MM.1S (cell line): ENCODE results near the gene GIPC3.

Source experiments
- DNase-seq: peaks from one replicate; pipeline ENCODE4 v3.0.0-alpha.2; 2015
- H2AFZ ChIP-seq: fragments of 300-600 bp; sonication (generic); 2 replicates; pipeline ENCODE4 v1.6.0; 2016; ENCODE audit warnings: antibody characterized with exemption, low read length
- H3F3A ChIP-seq: fragments of 300-600 bp; sonication (generic); 2 replicates; pipeline ENCODE4 v1.6.1; 2016; ENCODE audit warnings: mild to moderate bottlenecking, antibody characterized with exemption, low read length, moderate library complexity, mixed read lengths; ENCODE audit not compliant: insufficient read depth
- H3K27ac ChIP-seq: fragments of 300-600 bp; sonication (generic); 2 replicates; pipeline ENCODE4 v1.5.1; 2016; ENCODE audit warnings: mild to moderate bottlenecking, low read length
- H3K27me3 ChIP-seq: fragments of 300-600 bp; sonication (generic); replicated peaks from 2 replicates; pipeline ENCODE4 v1.6.0; 2016; ENCODE audit warnings: low read length; ENCODE audit not compliant: insufficient read depth
- H3K36me3 ChIP-seq: fragments of 300-600 bp; sonication (generic); replicated peaks from 2 replicates; pipeline ENCODE4 v1.6.1; 2016; ENCODE audit warnings: mild to moderate bottlenecking, low read length, mixed read lengths; ENCODE audit not compliant: insufficient read depth
- H3K4me1 ChIP-seq: fragments of 300-600 bp; sonication (generic); 2 replicates; pipeline ENCODE4 v1.6.1; 2016; ENCODE audit warnings: low read length, mixed read lengths
- H3K4me2 ChIP-seq: fragments of 300-600 bp; sonication (generic); 2 replicates; pipeline ENCODE4 v1.6.0; 2016; ENCODE audit warnings: low read depth, low read length
- H3K4me3 ChIP-seq: fragments of 300-600 bp; sonication (generic); 2 replicates; pipeline ENCODE4 v1.5.1; 2016; ENCODE audit warnings: low read length, mixed read lengths
- H3K79me2 ChIP-seq: fragments of 300-600 bp; sonication (generic); 2 replicates; pipeline ENCODE4 v1.6.1; 2016; ENCODE audit warnings: mixed run types, low read length, mixed read lengths
- H3K9ac ChIP-seq: fragments of 300-600 bp; sonication (generic); 2 replicates; pipeline ENCODE4 v1.6.1; 2016; ENCODE audit warnings: low read length, mixed read lengths
- H3K9me2 ChIP-seq: fragments of 300-600 bp; sonication (generic); replicated peaks from 2 replicates; pipeline ENCODE4 v1.6.1; 2016; ENCODE audit warnings: mild to moderate bottlenecking, low read length, mixed read lengths; ENCODE audit not compliant: insufficient read depth
- H3K9me3 ChIP-seq: fragments of 300-600 bp; sonication (generic); replicated peaks from 2 replicates; pipeline ENCODE4 v1.6.1; 2016; ENCODE audit warnings: mild to moderate bottlenecking, low read length, mixed read lengths; ENCODE audit not compliant: insufficient read depth
- H4K20me1 ChIP-seq: fragments of 300-600 bp; sonication (generic); 2 replicates; pipeline ENCODE4 v1.6.1; 2016; ENCODE audit warnings: mild to moderate bottlenecking, low read length, moderate library complexity, mixed read lengths; ENCODE audit not compliant: insufficient read depth
- CTCF ChIP-seq: fragments of 300-600 bp; sonication (generic); IDR thresholded peaks from 2 replicates; pipeline ENCODE4 v1.5.1; 2016; ENCODE audit warnings: antibody characterized with exemption, low read length, mixed read lengths
- EZH2 ChIP-seq: fragments of 300-600 bp; sonication (generic); optimal IDR thresholded peaks from 2 replicates; pipeline ENCODE3; 2017; ENCODE audit warnings: low read depth, mild to moderate bottlenecking, antibody characterized with exemption, low read length, mixed read lengths
- EZH2phosphoT487 ChIP-seq: fragments of 300-600 bp; sonication (generic); IDR thresholded peaks from 2 replicates; pipeline ENCODE4 v1.6.1; 2018; ENCODE audit warnings: antibody characterized with exemption, low read length

Gene GIPC3

GRCh38 chr19:3575949-3576673, 9.2 kb upstream of the GIPC3 start:
- 0 out of 2 replicates have a peak, but pooled peaks cover 9% of the 10 kb centered on the region for H3F3A ChIP-seq
- H3K9me2 ChIP-seq, result no peaks in the 10 kb centered on the region
- no peak overlapping the region for H3K27ac ChIP-seq
- H3K27me3 ChIP-seq, result no peaks in the 10 kb centered on the region
- no peak overlapping the region for H3K4me3 ChIP-seq
- no peak overlapping the region for H3K9ac ChIP-seq
- no peaks in the 10 kb centered on the region for H3K36me3 ChIP-seq
- H4K20me1 ChIP-seq, result no peaks in the 10 kb centered on the region
- H3K4me2 ChIP-seq, result no peak overlapping the region
- no peak overlapping the region for H2AFZ ChIP-seq
- H3K4me1 ChIP-seq, result 0 out of 2 replicates have a peak, but pooled peaks cover 4% of the 10 kb centered on the region
- peaks cover 6% of the 10 kb centered on the region for H3K79me2 ChIP-seq
- TF ChIP-seq EZH2 (no peak), EZH2phosphoT487 (no peak), CTCF (no peak)
- no peak for DNase-seq
- no peaks in the 10 kb centered on the region for H3K9me3 ChIP-seq

- H4K20me1 ChIP-seq, result no peaks in the 10 kb centered on the region
- no peak overlapping the region for H3K27ac ChIP-seq
- no peak overlapping the region for H3K4me2 ChIP-seq
- H3K9me3 ChIP-seq, result no peaks in the 10 kb centered on the region
- no peaks in the 10 kb centered on the region; the same call in 1 of the 2 replicates for H3K27me3 ChIP-seq
- 0 out of 2 replicates have a peak, but pooled peaks cover 3% of the 10 kb centered on the region for H3K4me1 ChIP-seq
- TF ChIP-seq CTCF (no peak), EZH2 (no peak), EZH2phosphoT487 (no peak)
- H3K9me2 ChIP-seq, result no peaks in the 10 kb centered on the region
- peaks cover 6% of the 10 kb centered on the region for H3K79me2 ChIP-seq
- 0 out of 2 replicates have a peak, but pooled peaks cover 9% of the 10 kb centered on the region for H3F3A ChIP-seq
- H3K4me3 ChIP-seq, result no peak overlapping the region
- H2AFZ ChIP-seq, result no peak overlapping the region
- no peak overlapping the region for H3K9ac ChIP-seq
- DNase-seq, result no peak
- H3K36me3 ChIP-seq, result no peaks in the 10 kb centered on the region
These were observed 8.4 kb upstream of the GIPC3 start for GRCh38 chr19:3576696-3577443.

GRCh38 chr19:3577723-3578344, 7.4 kb upstream of the GIPC3 start:
- Histone ChIP-seq H3K4me3 (no peak overlapping the region), H3K36me3 (no peaks in the 10 kb centered on the region)
- TF ChIP-seq EZH2phosphoT487 (no peak), CTCF (no peak)

More at GRCh38 chr19:3577723-3578344, 7.4 kb upstream of the GIPC3 start:
- Histone ChIP-seq H3K9ac (no peak overlapping the region), H3K9me2 (no peaks in the 10 kb centered on the region), H3K4me2 (no peak overlapping the region), H3K4me1 (no peaks in the 10 kb centered on the region), H3K27ac (no peak overlapping the region), H4K20me1 (no peaks in the 10 kb centered on the region), H3K9me3 (no peaks in the 10 kb centered on the region), H3K27me3 (no peaks in the 10 kb centered on the region; the same call in 1 of the 2 replicates), H3F3A (0 out of 2 replicates have a peak, but pooled peaks cover 9% of the 10 kb centered on the region), H3K79me2 (peaks cover 6% of the 10 kb centered on the region), H2AFZ (no peak overlapping the region)
- DNase-seq, result no peak
